Measurements from ENCODE around the gene ADRA2B.

ADRA2B gene

DNA sequence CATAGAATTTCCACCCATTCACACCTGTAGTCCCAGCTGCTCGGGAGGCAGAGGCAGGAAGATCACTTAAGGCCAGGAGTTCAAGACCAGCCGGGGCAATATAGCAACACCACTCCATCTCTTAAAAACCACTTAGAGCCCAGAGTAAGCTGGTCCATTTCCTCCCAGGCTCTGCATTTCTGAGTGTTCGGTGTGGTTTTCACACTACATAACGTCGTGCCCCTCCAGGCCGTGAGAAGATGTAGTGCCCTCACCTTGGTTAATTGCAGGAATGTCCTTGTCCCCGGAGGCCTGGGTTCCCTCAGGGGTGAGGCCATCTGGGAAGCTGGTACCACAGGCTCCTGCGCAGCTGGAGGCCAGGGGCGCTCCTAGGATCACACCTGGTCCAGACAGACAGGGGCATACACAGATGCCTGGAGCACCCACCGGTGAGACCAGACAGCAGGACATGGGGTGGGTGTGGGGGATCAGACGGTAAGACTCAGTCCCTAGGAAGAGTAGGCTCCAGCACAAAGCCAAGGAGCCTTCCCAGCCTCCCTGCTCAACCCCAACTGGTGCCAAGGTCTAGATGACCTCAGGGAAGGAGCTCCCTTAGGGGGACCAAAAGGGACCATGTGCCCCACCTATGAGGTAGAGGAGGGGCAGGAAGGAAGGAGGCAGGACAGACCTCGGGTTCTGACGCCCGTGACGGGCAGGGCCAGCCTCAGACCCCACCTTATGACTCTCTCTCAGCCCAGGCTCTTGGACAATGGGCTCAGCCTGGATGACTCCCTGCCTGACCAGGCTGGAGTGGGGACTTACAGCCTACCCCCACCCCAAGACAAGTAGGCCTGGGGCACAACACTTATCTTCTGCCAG is 21.2 kb upstream of the ADRA2B start:
- no peak for DNase-seq (ENCODE audit: low spot score)

DNA sequence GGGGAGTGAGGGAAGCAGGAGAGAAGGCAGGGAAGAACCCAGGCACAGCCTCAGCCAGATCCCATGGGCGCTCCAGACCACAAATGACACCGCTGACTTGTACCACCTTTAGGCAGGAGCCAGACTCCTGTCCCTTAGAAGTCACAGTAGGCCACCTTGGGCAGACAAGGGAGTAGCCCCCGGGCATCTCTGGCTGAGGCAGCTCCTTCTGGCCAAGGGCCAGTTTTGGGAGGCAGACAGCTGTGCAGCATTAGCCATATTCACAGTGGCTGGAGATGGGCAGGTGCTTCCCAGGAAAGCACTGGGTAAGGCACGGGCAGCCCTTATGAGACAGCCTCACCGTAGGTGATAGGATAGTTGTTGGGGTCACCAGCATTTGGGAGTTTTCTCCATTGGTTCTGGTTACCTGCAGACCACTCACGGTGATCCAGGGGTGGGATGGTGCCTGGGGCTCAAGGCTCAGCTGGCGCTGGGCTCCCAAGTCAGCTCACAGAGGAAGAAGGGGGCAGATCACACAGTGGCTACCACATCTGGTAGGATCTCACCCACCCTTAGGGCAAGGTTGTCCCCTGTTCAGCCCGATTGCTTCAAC is 19.9 kb upstream of the ADRA2B start:
- no peak for DNase-seq (ENCODE audit: low spot score)

DNA sequence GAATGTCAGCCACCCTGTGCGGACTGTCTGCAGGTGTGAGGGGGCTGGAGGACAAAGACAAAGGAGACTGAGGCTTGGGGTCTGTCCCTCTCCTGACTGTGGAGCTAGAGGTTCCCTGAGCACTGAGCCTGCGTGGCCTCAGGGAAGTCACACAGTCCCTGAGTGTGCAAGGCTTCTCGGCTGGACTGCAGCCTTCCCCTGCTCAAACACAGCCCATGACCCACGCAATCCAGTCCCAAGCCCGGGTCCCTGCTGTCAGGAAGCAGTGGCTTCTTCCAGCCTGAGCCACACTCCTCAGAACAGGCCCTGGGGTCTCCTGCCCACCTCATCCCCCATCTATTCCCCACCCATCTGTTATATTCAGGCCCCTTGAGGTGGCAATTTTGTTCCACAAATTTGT is 19.2 kb upstream of the ADRA2B start:
- DNase-seq (ENCODE audit: low spot score): no peak

DNA sequence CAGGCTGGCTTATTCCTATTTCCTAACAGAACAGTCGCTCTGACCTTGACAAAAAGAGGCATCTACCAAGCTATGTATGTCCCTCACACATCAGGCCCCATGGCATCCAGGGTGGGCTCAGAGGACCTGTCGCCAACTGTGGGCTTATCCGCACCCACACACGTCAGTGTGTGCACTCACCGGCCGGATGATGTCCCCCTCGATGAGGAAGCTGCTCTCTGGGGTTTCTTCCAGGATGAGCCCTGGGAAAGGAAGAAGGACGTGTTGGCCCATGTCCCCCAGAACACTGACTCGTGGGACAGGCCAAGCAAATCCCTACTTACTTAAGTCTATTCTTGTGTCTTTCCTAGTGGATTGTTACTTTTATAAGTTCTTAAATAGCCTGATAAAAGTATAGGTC is 18.8 kb upstream of the ADRA2B start:
- no peak for DNase-seq (ENCODE audit: low spot score)

DNA sequence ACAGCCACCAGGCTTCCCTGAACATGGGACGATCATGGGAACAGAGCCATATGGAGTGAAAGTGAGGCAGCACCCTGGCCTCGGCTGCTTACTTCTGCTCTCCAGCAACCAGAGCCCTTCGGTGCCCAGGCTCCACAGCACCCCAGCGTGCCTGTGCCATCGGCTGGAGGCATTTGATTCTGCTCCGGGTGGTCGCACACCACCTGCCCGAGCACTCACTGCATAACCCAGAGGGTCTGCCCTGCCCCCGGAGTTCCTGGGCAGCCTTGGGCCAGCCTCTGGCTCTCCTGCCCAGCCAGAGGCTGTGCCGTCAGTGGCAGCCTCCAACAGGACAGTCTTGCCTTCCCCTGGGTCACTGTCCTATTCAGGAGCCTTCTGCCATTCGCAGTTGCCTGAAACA is 18.1 kb upstream of the ADRA2B start:
- no peak for DNase-seq (ENCODE audit: low spot score)

DNA sequence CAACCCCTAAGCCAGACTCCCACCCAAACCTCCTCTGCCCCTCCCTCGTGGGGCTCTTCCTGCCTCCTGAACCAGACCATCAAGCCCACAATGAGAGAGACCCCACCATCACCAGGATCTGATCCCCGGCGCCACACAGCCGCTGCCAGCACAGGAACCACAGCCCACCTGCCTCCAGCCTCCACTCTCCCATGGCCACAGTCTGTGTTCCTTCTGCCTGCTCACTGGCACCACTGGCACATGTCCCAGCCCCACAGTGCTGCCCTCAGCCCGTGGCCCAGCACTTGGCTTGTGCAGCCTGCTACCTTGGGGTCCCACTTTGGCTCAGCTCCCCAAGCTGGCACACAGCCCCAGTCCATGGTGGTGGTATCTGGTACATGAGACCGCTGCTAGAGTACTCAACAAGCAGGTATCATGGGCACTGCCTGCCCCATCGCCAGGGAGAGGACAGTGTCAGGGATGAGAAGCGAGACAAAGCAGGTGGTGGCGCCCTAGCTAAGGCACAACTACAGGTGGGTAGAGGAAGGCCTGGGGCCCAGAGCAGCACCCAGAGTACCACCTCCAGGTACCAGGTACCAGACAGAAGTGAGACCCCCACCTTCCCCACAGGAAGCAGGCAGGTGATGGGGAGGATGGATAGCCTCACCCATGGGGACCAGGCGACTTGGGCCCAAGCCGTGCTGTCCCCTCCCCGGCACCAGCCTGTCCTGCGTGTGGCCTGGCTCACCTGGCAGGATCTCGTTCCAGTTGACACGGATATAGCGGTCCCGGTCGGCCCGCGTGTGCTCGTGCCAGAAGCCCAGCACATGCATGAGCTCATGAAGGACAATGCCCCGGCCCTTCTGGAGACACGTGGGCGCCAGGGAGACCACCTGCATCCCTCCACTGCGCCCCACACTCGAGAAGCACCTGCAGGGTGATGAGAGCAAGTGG is 15.7 kb upstream of the ADRA2B start:
- DNase-seq (ENCODE audit: low spot score): no peak

DNA sequence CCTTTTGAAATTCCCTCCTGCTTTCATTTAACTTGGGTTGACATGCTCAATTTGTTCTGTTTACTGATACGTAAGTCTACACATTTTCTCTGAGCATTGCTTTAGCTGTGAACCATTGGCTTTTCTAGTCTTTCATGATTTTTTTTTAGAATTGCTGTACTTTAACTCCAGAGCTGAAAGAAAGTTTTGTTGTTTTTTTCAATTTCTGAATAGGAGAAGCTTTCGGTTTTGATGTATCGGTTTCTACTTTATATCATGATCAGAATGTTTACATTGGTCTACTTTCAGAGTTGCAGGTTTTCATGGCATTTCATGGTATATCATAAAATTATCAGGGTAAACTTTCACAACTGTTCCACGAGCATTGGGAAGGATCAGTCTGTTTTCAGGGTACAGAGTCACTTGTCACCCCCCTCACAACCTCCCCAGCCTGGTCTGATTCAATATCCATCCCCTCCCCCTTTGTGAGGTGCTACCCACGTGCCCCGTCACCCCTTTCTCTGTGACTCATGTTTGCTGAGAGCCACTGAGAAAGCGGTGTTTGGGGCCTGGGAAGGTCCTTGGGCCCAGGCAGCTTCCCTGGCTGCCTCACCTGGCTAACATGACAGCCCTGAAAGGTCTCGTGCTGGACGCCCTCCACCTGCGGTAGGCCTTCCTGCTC is 14.9 kb upstream of the ADRA2B start:
- DNase-seq (ENCODE audit: low spot score): no peak

DNA sequence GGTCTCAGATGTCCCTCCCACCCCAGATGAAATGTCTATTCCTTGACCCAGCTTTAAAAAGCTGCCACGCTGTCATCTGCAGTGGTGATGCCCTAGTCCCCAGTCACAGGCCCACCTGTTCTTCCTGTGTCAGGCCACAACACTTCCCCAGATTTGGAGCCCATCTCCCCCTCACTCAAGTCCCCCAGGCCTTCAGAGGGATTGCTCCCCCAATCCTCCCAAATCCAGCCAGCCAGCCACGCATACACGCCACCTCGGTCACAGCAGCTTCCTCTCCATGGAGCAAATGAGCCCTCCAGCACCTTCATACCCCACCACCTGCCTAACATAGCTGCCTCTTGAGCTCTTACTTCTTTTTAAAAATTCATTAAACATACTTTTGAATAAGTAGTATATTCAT is 14.1 kb upstream of the ADRA2B start:
- DNase-seq (ENCODE audit: low spot score): no peak

DNA sequence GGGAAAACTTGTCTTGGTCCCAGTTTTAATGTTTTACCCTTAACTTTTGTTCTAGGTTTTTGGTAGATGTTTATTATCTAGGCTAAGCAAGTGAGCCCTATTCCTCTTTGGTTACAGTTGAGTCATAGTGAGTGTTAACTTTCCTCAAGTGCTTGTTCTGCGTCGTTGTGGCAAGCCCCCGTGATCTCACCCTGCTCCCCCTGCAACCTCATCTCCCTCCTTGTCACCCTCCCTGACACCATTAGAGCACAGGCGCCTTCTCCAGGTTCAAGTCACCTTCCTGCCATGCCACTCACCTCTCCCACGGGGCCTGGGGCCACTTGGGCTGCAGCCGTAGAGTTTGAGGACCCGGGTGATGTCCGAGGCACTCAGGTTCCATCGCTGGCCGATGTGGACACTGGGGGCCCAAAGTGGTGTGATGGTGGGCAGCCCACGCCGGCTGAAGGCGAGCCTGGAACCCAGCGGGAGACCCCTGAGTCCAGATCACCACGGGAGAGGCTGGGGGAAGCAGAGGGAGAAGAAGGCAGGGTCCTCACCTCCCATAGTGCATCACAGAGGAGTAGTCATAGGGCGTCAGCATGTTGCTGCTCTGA is 13.3 kb upstream of the ADRA2B start:
- no peak for DNase-seq (ENCODE audit: low spot score)

DNA sequence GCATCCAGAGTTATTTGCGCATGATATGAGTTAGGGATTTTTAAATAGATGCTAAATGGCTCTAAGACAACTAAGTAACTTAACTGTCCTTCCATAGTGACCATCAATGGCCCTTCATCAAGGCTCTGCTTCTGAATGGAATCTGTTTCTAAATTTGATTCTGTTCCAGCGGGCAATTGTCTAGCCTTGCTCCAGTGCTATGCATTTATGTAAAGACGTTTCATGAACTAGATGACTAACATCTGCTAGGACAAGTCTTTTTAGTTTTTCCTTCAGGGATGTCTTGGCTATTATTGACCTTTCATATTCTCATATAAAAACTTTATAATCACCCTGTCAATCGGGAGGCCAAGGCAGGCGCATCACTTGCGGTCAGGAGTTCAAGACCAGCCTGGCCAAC is 12.1 kb upstream of the ADRA2B start:
- DNase-seq (ENCODE audit: low spot score): no peak

DNA sequence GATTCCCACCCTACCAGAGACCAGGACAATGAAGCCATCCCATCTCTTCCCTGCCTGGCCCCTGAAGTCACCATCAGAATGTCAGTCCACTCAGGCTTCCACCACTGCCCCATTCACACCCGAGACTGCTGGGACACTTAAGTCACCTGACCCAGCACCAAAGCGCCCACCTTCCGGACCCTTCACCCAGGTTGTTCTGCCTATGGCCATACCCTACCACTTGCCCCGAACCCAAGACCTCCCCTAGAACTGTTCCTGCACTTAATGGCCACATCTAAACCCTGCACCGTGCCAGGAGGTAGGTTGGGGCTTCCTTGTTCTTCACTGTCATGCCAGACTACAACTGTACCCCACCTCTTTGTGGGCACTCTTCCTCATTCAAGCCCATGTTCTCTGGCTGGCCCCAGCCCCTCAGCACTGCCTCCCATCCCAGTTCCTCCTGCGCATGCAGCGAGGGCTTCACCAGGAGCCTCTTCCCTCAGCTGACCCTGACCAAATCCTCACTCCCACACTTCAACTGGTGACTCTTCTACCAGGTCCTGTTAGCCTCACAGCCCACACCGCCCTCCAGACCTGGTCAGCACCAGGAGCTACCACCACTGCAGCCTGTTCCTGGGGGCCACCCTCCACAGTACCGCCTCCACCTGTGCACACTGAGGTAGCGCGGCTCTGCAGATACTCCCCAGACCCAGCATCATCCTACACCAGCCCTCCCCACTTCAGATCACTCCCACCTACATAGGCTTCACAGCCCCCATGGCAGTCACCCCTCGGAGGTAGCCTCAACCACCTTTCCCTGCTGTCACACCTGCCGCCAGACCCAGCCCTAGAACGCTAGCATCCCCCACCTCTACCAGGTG is 8.3 kb upstream of the ADRA2B start:
- DNase-seq (ENCODE audit: low spot score): no peak

DNA sequence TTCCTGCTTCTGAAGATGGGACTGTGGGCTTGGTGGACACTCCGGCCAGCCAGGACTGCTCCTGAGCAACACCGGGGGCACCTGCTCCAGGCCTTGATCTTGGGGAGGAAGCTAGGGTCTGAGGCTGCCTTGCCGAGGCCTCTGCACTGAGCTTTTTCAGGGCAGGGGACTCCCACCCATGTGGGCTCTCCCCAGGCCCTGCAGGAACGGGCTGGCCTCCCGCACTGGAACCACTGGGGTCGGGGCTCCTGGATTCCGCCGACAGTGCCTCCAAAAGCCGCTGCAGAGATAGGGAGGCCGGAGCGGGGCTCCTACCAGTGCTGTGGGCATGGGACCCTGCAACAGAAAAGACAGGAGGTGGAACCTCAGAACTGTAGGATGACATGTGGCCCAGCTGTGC is 7.6 kb upstream of the ADRA2B start:
- no peak for DNase-seq (ENCODE audit: low spot score)

DNA sequence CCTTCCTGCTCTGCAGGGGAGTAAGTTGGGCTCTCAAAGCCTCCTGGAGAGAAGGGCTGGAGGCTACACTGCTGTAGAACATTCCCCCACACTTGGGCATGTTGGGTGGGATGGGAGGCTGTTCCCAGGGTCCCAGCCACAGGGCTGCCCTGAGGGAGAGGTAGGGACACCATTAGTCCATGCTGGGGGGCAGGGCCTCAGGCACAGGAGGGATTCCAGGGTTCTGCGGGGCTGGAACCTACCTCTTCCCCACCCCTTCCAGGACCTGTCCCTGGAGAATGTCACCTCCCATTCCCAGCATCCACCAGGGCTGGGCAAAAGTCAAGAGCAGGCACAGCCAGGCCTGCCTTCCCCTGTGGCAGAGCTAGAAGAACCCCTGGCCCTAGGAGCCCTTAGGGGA is 6.9 kb upstream of the ADRA2B start:
- DNase-seq (ENCODE audit: low spot score): no peak

DNA sequence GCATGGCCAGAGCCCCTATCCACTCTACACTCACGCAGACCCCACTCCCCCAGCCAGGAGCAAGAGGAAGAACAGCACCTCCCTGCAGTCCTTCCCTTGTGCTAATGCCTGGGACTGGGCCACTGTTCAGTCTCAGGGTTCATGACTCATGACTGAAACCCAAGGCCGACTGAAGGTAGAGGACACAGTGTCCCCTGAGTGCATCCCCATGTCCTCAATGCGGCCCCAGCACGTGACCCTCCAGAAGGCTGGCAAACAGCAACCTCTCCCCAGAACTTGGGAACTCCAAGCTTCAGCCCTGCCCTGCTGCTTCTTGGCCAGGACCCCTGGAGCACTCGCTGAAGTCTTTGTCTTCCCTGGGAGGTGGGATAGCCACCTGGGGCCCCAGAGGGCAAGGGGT is 6.0 kb upstream of the ADRA2B start:
- DNase-seq (ENCODE audit: low spot score): no peak

DNA sequence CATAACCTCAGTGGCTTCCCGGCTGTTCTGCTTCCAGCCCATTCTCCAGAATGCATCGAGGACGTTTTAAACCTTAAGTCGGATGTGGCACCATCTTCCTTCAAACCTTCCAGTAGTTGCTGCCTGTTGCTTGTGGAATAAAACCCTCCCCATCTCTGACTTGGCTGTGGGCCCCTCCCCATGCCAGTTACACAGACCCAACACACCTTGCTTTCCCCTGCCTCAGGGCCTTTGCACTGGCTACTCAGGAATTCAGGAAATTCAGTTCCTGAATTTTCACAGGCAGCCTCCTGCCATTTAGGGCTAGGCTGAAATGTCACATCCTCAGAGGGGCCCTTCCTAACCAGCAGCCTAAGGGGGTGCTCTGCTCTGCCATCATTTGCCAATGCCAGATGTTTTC is 5.0 kb upstream of the ADRA2B start:
- no peak for DNase-seq (ENCODE audit: low spot score)

DNA sequence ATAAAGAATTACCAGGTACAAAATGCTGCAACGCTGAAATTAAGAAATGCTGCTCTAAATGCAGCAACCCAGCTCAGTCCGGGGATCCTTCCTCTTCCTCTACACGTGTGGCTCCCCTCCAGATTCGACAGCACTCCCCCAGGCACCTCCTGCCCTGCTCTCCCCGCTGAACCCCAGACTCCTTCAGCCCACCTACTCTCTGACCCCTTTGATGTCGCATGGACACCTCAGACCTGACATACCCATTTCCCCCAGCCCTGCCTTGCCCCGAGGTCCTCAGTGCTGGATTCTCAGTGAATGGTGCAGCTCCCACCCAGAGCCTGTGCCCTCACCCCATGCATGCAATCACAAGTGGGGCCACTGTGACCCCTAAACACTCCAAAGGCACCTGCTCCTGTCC is 4.6 kb upstream of the ADRA2B start:
- no peak for DNase-seq (ENCODE audit: low spot score)

DNA sequence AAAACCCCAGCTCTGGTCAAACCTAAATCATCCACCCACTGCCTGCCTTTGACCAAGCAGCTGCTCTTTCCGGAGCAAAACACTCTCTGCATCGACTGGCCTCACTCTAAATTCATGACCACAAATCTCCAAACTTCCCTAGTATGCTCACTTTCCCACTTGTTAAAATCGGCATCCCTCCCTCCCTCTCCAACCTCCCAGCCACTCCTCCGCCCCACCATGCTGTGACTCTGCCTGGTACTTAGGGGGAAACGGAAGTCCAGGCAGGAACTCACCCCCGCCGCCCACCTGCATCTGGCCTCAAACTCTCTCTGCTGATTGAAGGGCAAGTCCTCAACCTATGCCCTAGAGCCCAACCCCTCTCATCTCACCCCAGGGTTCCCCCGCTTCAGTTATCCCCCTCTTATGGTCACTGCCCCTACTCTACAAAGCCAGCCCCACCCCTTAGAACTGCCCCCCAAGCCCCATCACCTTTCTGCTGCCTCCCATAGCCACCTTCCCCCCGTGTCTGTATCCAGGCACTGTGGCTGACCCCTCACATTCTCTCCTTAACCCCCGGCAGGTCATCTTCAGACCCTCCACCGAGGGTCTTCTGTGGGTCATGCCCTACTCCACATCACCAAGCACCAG is 3.8 kb upstream of the ADRA2B start:
- DNase-seq (ENCODE audit: low spot score): no peak

DNA sequence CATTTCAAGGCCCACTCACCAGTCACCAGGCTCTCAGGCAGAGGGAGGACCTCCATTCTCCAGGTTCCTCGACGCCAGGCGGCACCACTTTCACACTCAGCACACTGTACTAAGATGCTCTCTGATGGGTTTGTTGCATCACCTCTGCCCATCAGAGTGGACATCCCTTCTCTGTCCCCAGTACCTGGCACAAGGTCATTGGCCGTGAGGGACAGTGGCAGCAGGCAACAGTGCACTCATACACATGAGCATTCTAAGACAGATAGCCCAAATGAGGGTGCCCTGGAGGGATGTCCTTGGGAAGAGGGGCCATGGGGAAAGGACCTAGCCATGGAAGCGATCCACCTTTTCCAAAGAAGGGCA is 3.0 kb upstream of the ADRA2B start:
- DNase-seq (ENCODE audit: low spot score): no peak

DNA sequence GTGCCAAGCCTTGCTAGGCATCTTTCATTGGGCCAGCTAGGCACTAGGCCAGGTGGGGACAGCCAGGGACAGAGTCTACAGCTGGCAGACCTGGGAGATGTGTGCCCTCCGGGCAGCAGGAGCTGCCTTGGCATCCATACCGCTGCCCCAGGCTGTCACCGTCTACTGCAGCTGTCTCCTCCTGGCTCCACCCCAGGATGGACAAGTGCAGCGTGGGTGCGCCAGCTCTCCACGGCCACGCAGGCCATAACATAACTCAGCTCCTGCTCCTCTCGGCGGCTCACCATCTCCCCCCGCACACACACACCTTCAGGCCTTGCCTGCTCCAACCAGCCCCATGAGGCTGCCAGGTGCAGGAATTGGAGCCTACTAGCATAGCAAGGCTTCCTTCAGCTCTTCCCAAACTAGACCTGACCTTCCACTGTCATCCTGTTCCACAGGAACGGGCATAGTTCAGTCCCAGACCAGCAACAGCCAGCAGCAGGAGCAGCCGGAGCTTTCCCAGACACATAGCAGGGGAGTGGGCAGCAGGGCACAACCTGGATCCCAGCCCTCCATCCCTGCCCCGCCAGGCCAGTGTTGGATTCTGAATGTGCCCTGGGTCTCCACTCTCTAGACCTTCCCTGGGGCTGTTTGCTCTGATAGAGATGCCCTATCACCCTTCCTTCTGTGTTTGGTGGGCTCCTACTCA is 2.5 kb upstream of the ADRA2B start:
- no peak for DNase-seq (ENCODE audit: low spot score)
